SK-N-MC (cell line): Measurements from ENCODE around the gene ABCF2.
A peak's percentile ranks its signal among the peaks of the same experiment; 100 is the strongest.

ENCODE experiments used
- DNase-seq: peaks from one replicate; pipeline ENCODE4 v3.0.0-alpha.2; 2011; ENCODE audit warnings: low read depth, low spot score
- H3K27ac ChIP-seq: fragments of 200-600 bp; sonication (generic); 2 replicates; pipeline ENCODE4 v1.5.1; 2016; ENCODE audit warnings: mixed run types
- H3K36me3 ChIP-seq: fragments of 200-600 bp; sonication (generic); 2 replicates; pipeline ENCODE4 v1.6.1; 2017; ENCODE audit warnings: antibody characterized with exemption, low read length, mixed read lengths; ENCODE audit not compliant: insufficient read depth
- H3K4me3 ChIP-seq: fragments of 200-600 bp; sonication (generic); 2 replicates; pipeline ENCODE4 v1.5.1; 2016
- H3K9ac ChIP-seq: fragments of 200-600 bp; sonication (generic); 2 replicates; pipeline ENCODE4 v1.8.0; 2017; ENCODE audit warnings: mixed run types, mixed read lengths; ENCODE audit not compliant: insufficient read length
- H3K9me3 ChIP-seq: fragments of 200-600 bp; sonication (generic); 2 replicates; pipeline ENCODE4 v1.6.1; 2017; ENCODE audit warnings: low read depth, mild to moderate bottlenecking, antibody characterized with exemption, low read length, moderate library complexity, mixed read lengths
- EZH2 ChIP-seq: fragments of 200-600 bp; sonication (generic); IDR thresholded peaks from one replicate; pipeline ENCODE4 v1.6.1; 2017; ENCODE audit warnings: antibody characterized with exemption
- FOXP2 ChIP-seq: optimal IDR thresholded peaks from 2 replicates; pipeline ENCODE3; 2011; ENCODE audit warnings: mild to moderate bottlenecking, moderate library complexity; ENCODE audit not compliant: insufficient read depth; ENCODE audit errors: extremely low read length, control extremely low read depth
- POLR2AphosphoS5 ChIP-seq: IDR thresholded peaks from 2 replicates; pipeline ENCODE4 v1.6.1; 2012; ENCODE audit warnings: mild to moderate bottlenecking, low read depth, low read length, borderline replicate concordance

ABCF2 gene

GRCh38 chr7:151238190-151238810 lies 11.3 kb upstream of the ABCF2 start:
- H3K36me3 ChIP-seq, result no peaks in the 10 kb centered on the region; the same call in 1 of the 2 replicates
- no peak for DNase-seq

GRCh38 chr7:151237244-151238189 lies 10.5 kb upstream of the ABCF2 start:
- DNase-seq, result no peak
- Histone ChIP-seq H3K36me3 (no peaks in the 10 kb centered on the region; the same call in 1 of the 2 replicates), H3K27ac (no peak overlapping the region), H3K9me3 (no peaks in the 10 kb centered on the region), H3K4me3 (no peak overlapping the region), H3K9ac (no peak overlapping the region)
- TF ChIP-seq EZH2 (no peak), FOXP2 (no peak), POLR2AphosphoS5 (no peak)

More at GRCh38 chr7:151238190-151238810, 11.3 kb upstream of the ABCF2 start:
- Histone ChIP-seq H3K9ac (no peak overlapping the region), H3K27ac (no peak overlapping the region), H3K4me3 (no peak overlapping the region), H3K9me3 (no peaks in the 10 kb centered on the region)
- TF ChIP-seq POLR2AphosphoS5 (no peak), EZH2 (no peak), FOXP2 (no peak)

- DNase-seq, result no peak
- no peak for TF ChIP-seq POLR2AphosphoS5
- no peak for TF ChIP-seq FOXP2
- no peak for TF ChIP-seq EZH2
- Histone ChIP-seq H3K9ac (no peak overlapping the region), H3K27ac (no peak overlapping the region), H3K4me3 (no peak overlapping the region), H3K9me3 (no peaks in the 10 kb centered on the region), H3K36me3 (no peaks in the 10 kb centered on the region; the same call in 1 of the 2 replicates)
Observed at GRCh38 chr7:151236406-151236805, 9.4 kb upstream of the ABCF2 start.

DNA sequence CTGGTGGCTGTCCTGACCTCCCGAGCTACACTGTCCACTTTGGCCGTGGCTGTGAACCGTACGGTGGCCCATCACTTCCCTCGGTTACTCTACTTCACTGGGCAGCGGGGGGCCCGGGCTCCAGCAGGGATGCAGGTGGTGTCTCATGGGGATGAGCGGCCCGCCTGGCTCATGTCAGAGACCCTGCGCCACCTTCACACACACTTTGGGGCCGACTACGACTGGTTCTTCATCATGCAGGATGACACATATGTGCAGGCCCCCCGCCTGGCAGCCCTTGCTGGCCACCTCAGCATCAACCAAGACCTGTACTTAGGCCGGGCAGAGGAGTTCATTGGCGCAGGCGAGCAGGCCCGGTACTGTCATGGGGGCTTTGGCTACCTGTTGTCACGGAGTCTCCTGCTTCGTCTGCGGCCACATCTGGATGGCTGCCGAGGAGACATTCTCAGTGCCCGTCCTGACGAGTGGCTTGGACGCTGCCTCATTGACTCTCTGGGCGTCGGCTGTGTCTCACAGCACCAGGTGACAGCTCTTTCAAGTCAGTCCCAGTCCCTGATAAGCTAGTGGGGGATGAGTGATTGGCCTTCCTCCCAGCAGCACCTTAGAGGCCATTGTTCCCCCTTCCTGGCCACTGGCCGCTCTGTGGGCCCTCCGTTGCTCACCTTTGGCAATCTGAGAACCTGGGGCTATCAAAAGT lies 8.2 kb upstream of the ABCF2 start:
- H3K27ac ChIP-seq, result no peak overlapping the region
- no peak overlapping the region for H3K9ac ChIP-seq
- no peak overlapping the region for H3K4me3 ChIP-seq
- H3K36me3 ChIP-seq, result no peaks in the 10 kb centered on the region; the same call in 1 of the 2 replicates
- TF ChIP-seq POLR2AphosphoS5 (no peak), EZH2 (no peak), FOXP2 (no peak)
- H3K9me3 ChIP-seq, result no peaks in the 10 kb centered on the region
- no peak for DNase-seq

DNA sequence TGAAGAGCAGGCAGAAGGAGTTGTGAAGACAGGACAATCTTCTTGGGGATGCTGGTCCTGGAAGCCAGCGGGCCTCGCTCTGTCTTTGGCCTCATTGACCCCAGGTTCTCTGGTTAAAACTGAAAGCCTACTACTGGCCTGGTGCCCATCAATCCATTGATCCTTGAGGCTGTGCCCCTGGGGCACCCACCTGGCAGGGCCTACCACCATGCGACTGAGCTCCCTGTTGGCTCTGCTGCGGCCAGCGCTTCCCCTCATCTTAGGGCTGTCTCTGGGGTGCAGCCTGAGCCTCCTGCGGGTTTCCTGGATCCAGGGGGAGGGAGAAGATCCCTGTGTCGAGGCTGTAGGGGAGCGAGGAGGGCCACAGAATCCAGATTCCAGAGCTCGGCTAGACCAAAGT lies 6.8 kb upstream of the ABCF2 start:
- TF ChIP-seq POLR2AphosphoS5 (no peak), FOXP2 (no peak), EZH2 (no peak)
- Histone ChIP-seq H3K9me3 (no peaks in the 10 kb centered on the region), H3K9ac (no peak overlapping the region), H3K27ac (no peak overlapping the region), H3K4me3 (no peak overlapping the region; the same call in 1 of the 2 replicates), H3K36me3 (no peaks in the 10 kb centered on the region; the same call in 1 of the 2 replicates)
- no peak for DNase-seq

- Histone ChIP-seq H3K27ac (no peak overlapping the region), H3K4me3 (peak overlapping the region; percentile 83), H3K36me3 (no peaks in the 10 kb centered on the region; the same call in 1 of the 2 replicates), H3K9ac (peak overlapping the region; percentile 66), H3K9me3 (no peaks in the 10 kb centered on the region)
- no peak for DNase-seq
- TF ChIP-seq EZH2, result no peak
- no peak for TF ChIP-seq POLR2AphosphoS5
- TF ChIP-seq FOXP2, result no peak
Observed at GRCh38 chr7:151232917-151233701, 6.1 kb upstream of the ABCF2 start.

DNA sequence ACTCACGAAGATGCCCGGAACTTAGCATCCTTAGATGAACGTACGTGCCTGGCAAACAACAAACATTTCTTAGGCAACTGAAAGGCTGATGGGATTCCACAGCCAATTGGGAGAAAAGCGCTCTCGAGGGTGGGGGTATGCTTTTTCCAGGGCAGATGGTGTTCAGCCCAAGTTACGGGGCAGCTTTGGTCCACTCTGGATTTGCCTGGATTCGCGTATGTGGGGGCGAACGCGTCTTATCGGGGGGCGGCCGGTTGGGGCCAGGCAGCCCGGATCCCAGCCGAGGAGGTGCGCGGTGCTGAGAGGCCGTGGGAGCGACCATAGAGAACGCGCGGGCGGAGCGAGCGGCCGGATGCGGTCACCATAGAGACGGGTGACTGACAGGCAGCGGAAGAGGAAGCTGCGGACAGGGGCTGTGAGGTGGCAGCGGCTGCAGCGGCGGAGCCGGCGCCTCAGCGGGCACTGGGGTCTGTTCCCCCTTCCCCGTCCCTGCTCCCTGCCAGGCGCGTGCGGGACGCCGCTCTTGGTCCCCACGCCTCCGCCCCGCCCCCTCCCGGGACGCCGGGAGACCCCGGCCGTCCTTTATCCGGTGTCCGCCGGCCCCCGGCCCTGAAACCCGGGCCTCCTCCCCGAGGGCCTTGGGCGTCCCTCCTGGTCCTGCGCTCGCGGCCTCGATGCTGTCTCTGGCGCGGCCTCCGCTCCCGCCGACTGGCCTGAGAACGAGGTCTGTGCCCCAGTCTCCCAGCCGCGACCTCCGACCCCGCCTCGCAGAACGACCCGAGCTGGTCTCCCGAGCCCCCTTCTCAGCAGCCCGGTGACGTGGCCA lies 5.3 kb upstream of the ABCF2 start, which contains the start of gene CHPF2:
Gene CHPF2, plus strand, starts transcription at position 393 of the 826 bp plus-strand sequence. CDS start 1,529 bp downstream, outside the sequence.
- Histone ChIP-seq H3K36me3 (no peaks in the 10 kb centered on the region; the same call in 1 of the 2 replicates), H3K9ac (peak within 1 kb of the TSS; percentile 66), H3K4me3 (peak within 1 kb of the TSS; percentile 83), H3K27ac (no peak within 1 kb of the TSS), H3K9me3 (no peaks in the 10 kb centered on the region)
- TF ChIP-seq FOXP2 (no peak), POLR2AphosphoS5 (peak; percentile 81)
- DNase-seq, result no peak
